OCI-LY7 (cell line): ENCODE results near the gene MOGAT3. TPM values are rescaled to one million over a fixed set of nuclear protein-coding genes. Genes with fewer than 3 reads are reported as not detected.

Experiments used
- BruUV-seq: library from RNA; stranded (reverse); fragments of 400-500 nt; replicated peaks from 2 replicates; lab custom pipeline; 2021; lab: Mats Ljungman, UMichigan
- CTCF ChIA-PET: fragments of 300-600 bp; sonication (Branson Sonifier 250); formaldehyde crosslinking; loops from one replicate; lab custom pipeline; 2022; ENCODE audit warnings: antibody characterized with exemption; ENCODE audit not compliant: unreplicated experiment; lab: Charles Lee
- POLR2A ChIA-PET: fragments of 300-600 bp; sonication (Branson Sonifier 250); formaldehyde crosslinking; loops from one replicate; lab custom pipeline; 2022; ENCODE audit warnings: antibody characterized with exemption; lab: Charles Lee
- DNase-seq: peaks from one replicate; pipeline ENCODE4 v3.0.0-alpha.2; 2015; ENCODE audit warnings: low spot score
- H2AFZ ChIP-seq: fragments of 200-600 bp; sonication (generic), shearing (Covaris generic); 2 replicates; pipeline ENCODE4 v1.6.1; 2014; ENCODE audit warnings: mild to moderate bottlenecking, antibody characterized with exemption, low read length, moderate library complexity
- H3K27ac ChIP-seq: fragments of 200-600 bp; sonication (generic); 2 replicates; pipeline ENCODE4 v1.5.1; 2014; ENCODE audit warnings: mixed run types, low read depth, mild to moderate bottlenecking, moderate library complexity, low read length, inconsistent platforms; ENCODE audit not compliant: poor library complexity, severe bottlenecking
- H3K36me3 ChIP-seq: fragments of 200-600 bp; sonication (generic); 2 replicates; pipeline ENCODE4 v1.6.1; 2014; ENCODE audit warnings: mild to moderate bottlenecking, antibody characterized with exemption, low read length, moderate library complexity, mixed read lengths; ENCODE audit not compliant: insufficient read depth
- H3K4me1 ChIP-seq: fragments of 200-600 bp; sonication (generic); 2 replicates; pipeline ENCODE4 v1.5.1; 2014; ENCODE audit warnings: mild to moderate bottlenecking, low read length; ENCODE audit not compliant: insufficient read depth, poor library complexity, severe bottlenecking
- H3K4me2 ChIP-seq: fragments of 200-600 bp; sonication (generic); 2 replicates; pipeline ENCODE4 v1.6.1; 2014; ENCODE audit warnings: mild to moderate bottlenecking, low read length
- H3K4me3 ChIP-seq: fragments of 200-600 bp; sonication (generic); 2 replicates; pipeline ENCODE4 v1.5.1; 2014; ENCODE audit warnings: mild to moderate bottlenecking, low read depth, low read length; ENCODE audit not compliant: poor library complexity, severe bottlenecking
- H3K79me2 ChIP-seq: fragments of 200-600 bp; sonication (generic); 2 replicates; pipeline ENCODE4 v1.6.1; 2016; ENCODE audit warnings: low read depth, mild to moderate bottlenecking, low read length, moderate library complexity, mixed read lengths; ENCODE audit not compliant: insufficient read depth
- H3K9me2 ChIP-seq: fragments of 200-600 bp; sonication (generic); 2 replicates; pipeline ENCODE4 v1.6.1; 2016; ENCODE audit warnings: mild to moderate bottlenecking, low read length, mixed read lengths; ENCODE audit not compliant: insufficient read depth
- H3K9me3 ChIP-seq: fragments of 200-600 bp; sonication (generic); 2 replicates; pipeline ENCODE4 v1.6.1; 2014; ENCODE audit warnings: mild to moderate bottlenecking, mixed run types, low read length, mixed read lengths
- H4K20me1 ChIP-seq: fragments of 200-600 bp; sonication (generic); 2 replicates; pipeline ENCODE4 v1.6.1; 2014; ENCODE audit warnings: mild to moderate bottlenecking, antibody characterized with exemption, low read length, moderate library complexity, mixed read lengths; ENCODE audit not compliant: insufficient read depth
- CTCF ChIP-seq: fragments of 200-600 bp; sonication (generic); conservative IDR thresholded peaks from 2 replicates; pipeline ENCODE4 v1.5.1; 2014; ENCODE audit warnings: mild to moderate bottlenecking, antibody characterized with exemption, low read length, moderate library complexity, mixed read lengths
- EZH2phosphoT487 ChIP-seq: fragments of 200-600 bp; sonication (generic); IDR thresholded peaks from 2 replicates; pipeline ENCODE4 v1.6.1; 2018; ENCODE audit warnings: low read depth, borderline replicate concordance, mild to moderate bottlenecking, mixed run types, antibody characterized with exemption, low read length, moderate library complexity, mixed read lengths
- intact Hi-C: fragments of 100-400 bp; cut with micrococcal nuclease; formaldehyde crosslinking; loops from one replicate; pipeline ENCODE4 v1.10.0; 2022; ENCODE audit not compliant: unreplicated experiment
- total RNA-seq, 2 experiments: library from RNA; depleted of rRNA in 1 of 2; stranded (reverse); fragments of >200 nt in 1 of 2; shearing (Covaris generic) in 1 of 2; gene quantifications; 2 replicates each; pipeline ENCODE4 v1.2.3, GENCODE V29; 2014 to 2022

Gene MOGAT3
- total RNA-seq, 2 experiments from 2014 or later = not detected

- Histone ChIP-seq H3K4me1 (peaks cover 7% of the 10 kb centered on the region), H3K9me3 (no peaks in the 10 kb centered on the region), H3K9me2 (no peaks in the 10 kb centered on the region), H3K27ac (no peak overlapping the region), H3K4me2 (no peak overlapping the region), H3K36me3 (peaks cover 9% of the 10 kb centered on the region; the same call in 1 of the 2 replicates), H3K79me2 (no peaks in the 10 kb centered on the region), H3K4me3 (no peak overlapping the region), H2AFZ (no peak overlapping the region), H4K20me1 (no peaks in the 10 kb centered on the region)
- POLR2A ChIA-PET = interaction anchor here (1.1 kb wide), 1 partner anchor 14 kb away, joined by 4 read pairs; the partner anchor contains the start of gene ZNHIT1
- TSS peak; percentile 42 for BruUV-seq
- TF ChIP-seq CTCF (no peak), EZH2phosphoT487 (no peak)
- CTCF ChIA-PET = no interaction called here
- intact Hi-C loops = no loop called here
- DNase-seq = no peak
Measured at GRCh38 chr7:101232141-101232850, 31.5 kb upstream of the MOGAT3 start.

- intact Hi-C loops = no loop called here
- TF ChIP-seq EZH2phosphoT487 (no peak), CTCF (no peak)
- POLR2A ChIA-PET = no interaction called here
- Histone ChIP-seq H3K9me3 (no peaks in the 10 kb centered on the region), H3K4me3 (no peak overlapping the region), H3K79me2 (no peaks in the 10 kb centered on the region), H3K27ac (no peak overlapping the region), H2AFZ (no peak overlapping the region), H3K4me2 (no peak overlapping the region), H4K20me1 (no peaks in the 10 kb centered on the region), H3K4me1 (peaks cover 7% of the 10 kb centered on the region), H3K36me3 (peaks cover 8% of the 10 kb centered on the region; the same call in 1 of the 2 replicates), H3K9me2 (no peaks in the 10 kb centered on the region)
- no TSS peak for BruUV-seq
- CTCF ChIA-PET = no interaction called here
- DNase-seq = no peak
Measured at GRCh38 chr7:101231644-101232043, 30.8 kb upstream of the MOGAT3 start.

- Histone ChIP-seq H2AFZ (no peak overlapping the region), H3K4me1 (peaks cover 7% of the 10 kb centered on the region), H4K20me1 (no peaks in the 10 kb centered on the region), H3K9me3 (no peaks in the 10 kb centered on the region), H3K36me3 (peaks cover 30% of the 10 kb centered on the region), H3K9me2 (no peaks in the 10 kb centered on the region), H3K27ac (no peak overlapping the region), H3K79me2 (no peaks in the 10 kb centered on the region), H3K4me2 (no peak overlapping the region), H3K4me3 (no peak overlapping the region)
- ChIA-PET POLR2A (interaction anchor here (1.3 kb wide), 1 partner anchor 59 kb away, joined by 6 read pairs; no protein-coding TSS in a partner anchor), CTCF (no interaction called here)
- intact Hi-C loops = no loop called here
- TF ChIP-seq EZH2phosphoT487 = no peak
- TF ChIP-seq CTCF = no peak
- no peak for DNase-seq
- no TSS peak for BruUV-seq
Measured at GRCh38 chr7:101226721-101227120, 25.9 kb upstream of the MOGAT3 start.
